ENCODE results near the gene C19orf67.

The C19orf67 gene

DNA sequence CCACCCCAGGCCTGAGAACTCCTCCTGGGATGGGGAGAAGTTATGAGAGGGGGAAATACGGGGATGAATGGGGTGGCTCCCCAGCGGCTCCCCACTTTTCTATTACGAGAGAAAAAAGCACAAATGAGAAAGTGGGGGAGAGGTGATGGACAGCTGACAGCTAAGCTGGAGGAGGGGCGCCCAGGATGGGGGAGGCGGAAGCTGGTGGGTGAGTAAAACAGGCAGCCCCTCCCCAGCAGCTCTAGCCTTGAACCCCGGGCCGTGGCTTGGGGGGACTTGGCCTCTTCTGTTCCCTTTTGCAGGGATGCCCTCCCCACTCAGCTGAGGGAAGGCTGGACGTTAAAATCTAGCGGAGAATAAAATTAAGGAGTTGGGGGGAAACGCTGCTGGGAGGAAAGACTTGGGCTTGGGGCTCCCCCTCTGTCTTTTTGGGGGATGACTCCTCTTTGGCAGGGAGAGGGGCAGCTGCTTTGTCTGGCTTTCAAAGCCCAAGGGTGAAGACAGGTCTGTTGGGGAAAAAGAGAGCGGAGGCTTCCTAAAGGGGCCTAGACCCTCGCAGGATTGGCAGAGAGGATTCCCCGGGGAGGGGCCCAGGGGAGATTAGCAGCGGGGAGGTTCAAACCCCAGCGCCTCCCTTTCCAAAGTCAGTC lies 6.4 kb upstream of the C19orf67 start:
- TF ChIP-seq, protein P1, sequence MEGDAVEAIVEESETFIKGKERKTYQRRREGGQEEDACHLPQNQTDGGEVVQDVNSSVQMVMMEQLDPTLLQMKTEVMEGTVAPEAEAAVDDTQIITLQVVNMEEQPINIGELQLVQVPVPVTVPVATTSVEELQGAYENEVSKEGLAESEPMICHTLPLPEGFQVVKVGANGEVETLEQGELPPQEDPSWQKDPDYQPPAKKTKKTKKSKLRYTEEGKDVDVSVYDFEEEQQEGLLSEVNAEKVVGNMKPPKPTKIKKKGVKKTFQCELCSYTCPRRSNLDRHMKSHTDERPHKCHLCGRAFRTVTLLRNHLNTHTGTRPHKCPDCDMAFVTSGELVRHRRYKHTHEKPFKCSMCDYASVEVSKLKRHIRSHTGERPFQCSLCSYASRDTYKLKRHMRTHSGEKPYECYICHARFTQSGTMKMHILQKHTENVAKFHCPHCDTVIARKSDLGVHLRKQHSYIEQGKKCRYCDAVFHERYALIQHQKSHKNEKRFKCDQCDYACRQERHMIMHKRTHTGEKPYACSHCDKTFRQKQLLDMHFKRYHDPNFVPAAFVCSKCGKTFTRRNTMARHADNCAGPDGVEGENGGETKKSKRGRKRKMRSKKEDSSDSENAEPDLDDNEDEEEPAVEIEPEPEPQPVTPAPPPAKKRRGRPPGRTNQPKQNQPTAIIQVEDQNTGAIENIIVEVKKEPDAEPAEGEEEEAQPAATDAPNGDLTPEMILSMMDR (IDR thresholded peaks at IDR 0.05; ENCODE audit: low read length, missing control alignments): no peak
- peak overlapping the region; percentile 75 for H3K4me3 ChIP-seq (replicated peaks; ENCODE audit: low read depth, low read length)
- DNase-seq (ENCODE audit: low read depth): no peak

DNA sequence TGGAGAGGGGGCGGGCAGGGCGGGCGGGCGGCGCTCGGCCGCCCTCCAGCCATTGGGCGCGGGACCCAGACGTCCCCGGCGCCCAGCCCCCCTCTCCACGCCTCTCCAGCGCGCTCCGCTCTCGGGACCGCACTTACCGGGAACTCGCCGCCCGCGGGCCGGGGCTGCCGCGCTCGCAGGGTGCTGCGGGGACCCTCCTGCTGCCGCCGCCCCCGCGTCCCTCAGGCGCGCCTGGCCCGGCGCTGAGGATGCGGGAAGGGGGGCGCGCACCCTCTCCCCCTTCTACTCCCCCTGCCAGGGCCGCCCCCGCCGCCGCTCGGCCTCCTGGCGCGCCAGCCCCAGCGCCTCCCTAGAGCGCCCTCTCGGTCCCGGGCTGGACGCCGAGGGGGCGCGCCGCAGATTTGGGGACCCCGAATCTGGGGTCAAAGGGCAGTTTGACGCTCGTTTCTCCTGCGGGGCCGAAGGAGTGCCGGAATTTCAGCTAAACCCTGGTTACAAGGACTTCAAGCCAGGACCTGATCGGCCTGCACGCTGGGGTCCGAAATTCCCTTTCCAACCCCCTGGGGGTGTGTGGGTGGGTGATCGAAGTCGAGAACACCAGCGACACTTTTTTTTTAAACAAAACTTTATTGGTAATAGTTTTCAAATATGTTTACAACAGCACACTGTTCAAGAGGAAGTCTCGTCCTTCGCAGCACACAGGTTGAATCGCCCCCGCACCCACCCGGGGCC lies 5.7 kb upstream of the C19orf67 start:
- peak overlapping the region; percentile 75 for H3K4me3 ChIP-seq (replicated peaks; ENCODE audit: low read depth, low read length)
- TF ChIP-seq, protein P1 (IDR thresholded peaks at IDR 0.05; ENCODE audit: low read length, missing control alignments): peak; percentile 18
- peak; percentile 70 for DNase-seq (ENCODE audit: low read depth)

DNA sequence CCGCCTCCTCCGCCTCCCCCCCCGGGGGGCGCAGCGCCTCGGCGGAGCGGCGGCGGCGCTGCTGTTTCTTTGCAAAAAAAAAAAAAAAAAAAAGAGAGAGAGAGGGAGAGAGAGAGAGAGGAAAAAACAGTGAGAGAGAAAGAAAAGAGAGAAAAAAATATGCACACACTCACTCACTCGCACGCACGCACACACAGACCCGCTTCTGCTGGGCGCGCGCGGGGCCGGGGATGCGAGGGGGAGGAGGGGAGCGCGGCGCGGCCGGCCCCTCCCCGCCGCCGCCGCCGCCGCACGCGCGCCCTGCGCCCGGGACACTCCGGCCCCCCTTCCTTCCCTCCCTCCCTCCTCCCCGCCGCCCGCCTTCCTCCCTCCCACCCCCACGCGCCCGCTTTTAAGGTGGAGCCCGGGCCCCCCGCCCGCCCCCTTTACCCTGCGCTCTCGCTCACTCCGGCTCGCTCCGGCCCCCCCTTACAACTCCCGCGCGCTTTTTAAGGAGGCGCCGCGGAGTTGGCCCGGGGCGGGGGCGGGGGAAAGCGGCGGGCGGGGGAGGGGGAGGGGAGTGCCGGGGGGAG lies 5.0 kb upstream of the C19orf67 start, which contains the start of gene SAMD1:
Gene SAMD1, minus strand, starts transcription at position 243 of the 572 bp plus-strand sequence.
- TF ChIP-seq, protein P1 (IDR thresholded peaks at IDR 0.05; ENCODE audit: low read length, missing control alignments): no peak
- peak within 1 kb of the TSS; percentile 75 for H3K4me3 ChIP-seq (replicated peaks; ENCODE audit: low read depth, low read length)
- peak; percentile 92 for DNase-seq (ENCODE audit: low read depth)

DNA sequence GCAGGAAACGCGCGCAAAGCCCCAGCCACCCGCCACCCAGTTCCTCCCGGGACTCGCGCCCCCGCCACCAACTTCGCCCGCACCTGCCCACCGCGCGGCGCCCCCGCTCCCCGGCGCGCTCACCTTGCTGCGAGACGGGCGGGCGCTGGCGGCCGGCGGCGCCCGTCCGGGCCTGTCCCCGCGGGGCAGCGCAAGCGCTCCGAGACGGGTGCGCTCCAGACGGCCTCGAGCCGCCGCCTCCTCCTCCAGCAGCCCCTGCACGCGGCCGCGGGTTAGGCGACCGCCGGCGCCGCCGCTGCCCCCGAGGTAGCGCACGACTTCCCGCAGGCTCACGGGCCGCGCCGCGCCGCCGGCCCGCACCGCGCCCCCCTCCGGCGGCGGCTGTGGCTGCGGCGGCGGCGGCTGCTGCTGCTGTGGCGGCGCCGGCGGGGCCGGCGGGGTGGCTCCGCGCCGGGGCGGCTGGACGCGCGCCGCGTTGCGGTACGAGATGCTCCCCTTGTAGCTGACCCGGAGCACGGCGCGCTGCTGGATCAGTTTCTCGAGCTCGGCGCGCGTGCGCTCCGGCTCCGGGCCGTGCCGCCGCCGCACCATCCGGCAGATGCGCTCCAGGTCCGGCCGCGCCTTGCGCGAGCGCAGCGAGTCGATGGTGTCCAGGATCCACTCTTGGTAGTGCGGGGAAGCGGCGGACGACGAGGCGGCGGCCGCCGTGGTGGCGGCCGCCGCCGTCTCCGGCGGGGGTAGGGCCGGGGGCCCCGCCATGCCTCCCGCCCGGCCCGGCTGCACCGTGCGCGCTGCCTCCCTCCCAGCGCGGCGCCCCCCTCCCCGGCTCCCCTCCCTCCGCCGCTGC lies 4.3 kb upstream of the C19orf67 start:
- peak; percentile 67 for DNase-seq (ENCODE audit: low read depth)
- TF ChIP-seq, protein P1 (IDR thresholded peaks at IDR 0.05; ENCODE audit: low read length, missing control alignments): no peak
- peak overlapping the region; percentile 75 for H3K4me3 ChIP-seq (replicated peaks; ENCODE audit: low read depth, low read length)

DNA sequence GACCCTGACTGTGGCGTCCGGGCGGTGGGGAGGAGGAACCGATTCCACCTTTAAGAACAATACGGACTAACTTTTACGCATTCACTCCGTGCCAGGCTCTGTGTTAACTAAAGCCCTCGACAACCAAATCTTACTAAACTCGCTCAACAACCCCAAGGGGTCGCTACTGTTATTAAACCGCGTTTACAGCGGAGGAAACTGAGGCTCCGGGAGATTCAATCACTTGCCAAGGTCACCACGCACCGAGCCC lies 3.8 kb upstream of the C19orf67 start:
- TF ChIP-seq, protein P1 (IDR thresholded peaks at IDR 0.05; ENCODE audit: low read length, missing control alignments): no peak

DNA sequence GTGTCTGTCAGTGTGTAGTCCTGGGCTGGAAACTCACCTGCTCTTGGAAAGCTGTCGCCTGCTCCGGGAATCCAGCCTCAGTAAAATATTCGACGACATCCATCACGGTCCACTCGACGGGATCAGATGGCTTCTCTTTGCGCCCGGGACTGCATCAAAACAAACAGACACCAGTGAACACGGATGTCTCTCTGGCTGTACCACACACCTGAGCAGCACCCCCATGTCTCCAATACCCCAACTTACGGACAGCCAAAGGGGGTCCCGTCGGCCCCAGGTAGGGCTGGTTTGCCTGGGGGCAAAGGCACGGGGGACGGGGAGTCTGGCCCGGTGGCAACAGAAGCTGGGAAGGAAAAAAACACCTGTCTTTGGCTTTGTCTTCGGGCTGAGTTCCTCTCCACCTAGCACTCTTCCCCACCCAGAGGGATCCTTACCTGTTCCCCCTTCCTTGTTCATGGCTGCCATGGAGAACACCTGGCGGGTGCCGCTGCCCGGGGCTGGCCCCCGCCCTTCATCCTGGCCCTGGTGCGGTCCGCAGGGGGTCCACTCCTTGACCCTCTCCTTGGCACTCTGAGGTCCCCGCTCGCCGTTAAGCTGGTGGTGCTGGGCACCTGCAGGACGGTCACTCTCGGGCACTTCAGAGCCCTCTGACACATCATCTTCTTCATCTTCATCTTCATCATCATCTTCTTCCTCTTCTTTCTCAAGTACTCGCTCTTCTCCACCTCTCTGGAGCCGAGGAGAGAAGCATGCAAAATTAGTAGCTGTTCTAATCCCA lies 3.2 kb upstream of the C19orf67 start:
- peak overlapping the region; percentile 75 for H3K4me3 ChIP-seq (replicated peaks; ENCODE audit: low read depth, low read length)
- TF ChIP-seq, protein P1 (IDR thresholded peaks at IDR 0.05; ENCODE audit: low read length, missing control alignments): no peak
- no peak for DNase-seq (ENCODE audit: low read depth)

More for the DNA sequence above, 3.8 kb upstream of the C19orf67 start:
- H3K4me3 ChIP-seq (replicated peaks; ENCODE audit: low read depth, low read length): peak overlapping the region; percentile 75
- peak; percentile 43 for DNase-seq (ENCODE audit: low read depth)

All from fibroblast of pulmonary artery (primary cell).